Measurements from ENCODE around the gene AMZ1.

AMZ1 gene

DNA sequence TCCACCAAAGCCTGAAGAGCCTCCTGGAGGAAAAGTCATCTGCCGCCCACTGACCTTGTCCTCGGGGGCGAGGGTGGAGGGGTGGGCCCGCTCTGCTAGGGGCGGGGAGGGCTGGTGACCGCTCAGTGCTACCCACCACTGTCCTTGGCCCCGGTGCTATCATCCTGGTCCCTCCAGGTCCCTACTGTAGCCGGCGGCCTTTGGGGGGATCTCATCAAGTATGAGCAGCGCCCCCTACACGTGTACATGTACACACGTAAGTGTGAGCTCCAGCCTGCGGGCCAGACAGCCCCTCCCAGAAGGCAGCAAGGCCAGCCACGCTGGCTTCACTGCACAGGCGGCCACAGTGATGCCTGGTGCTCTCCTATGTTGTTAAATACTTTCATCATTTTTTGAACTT, 36.7 kb upstream of the AMZ1 start:
- DNase-seq, result no peak

- no peak for DNase-seq
These were observed 35.9 kb upstream of the AMZ1 start for GRCh38 chr7:2651847-2652735.

GRCh38 chr7:2652736-2653060, 35.3 kb upstream of the AMZ1 start:
- no peak for DNase-seq

- DNase-seq, result no peak
These were observed 33.9 kb upstream of the AMZ1 start for GRCh38 chr7:2654059-2654458.

- DNase-seq, result no peak
These were observed 32.0 kb upstream of the AMZ1 start for GRCh38 chr7:2655870-2656614.

- no peak for DNase-seq
These were observed 30.8 kb upstream of the AMZ1 start for GRCh38 chr7:2657208-2657607.

DNA sequence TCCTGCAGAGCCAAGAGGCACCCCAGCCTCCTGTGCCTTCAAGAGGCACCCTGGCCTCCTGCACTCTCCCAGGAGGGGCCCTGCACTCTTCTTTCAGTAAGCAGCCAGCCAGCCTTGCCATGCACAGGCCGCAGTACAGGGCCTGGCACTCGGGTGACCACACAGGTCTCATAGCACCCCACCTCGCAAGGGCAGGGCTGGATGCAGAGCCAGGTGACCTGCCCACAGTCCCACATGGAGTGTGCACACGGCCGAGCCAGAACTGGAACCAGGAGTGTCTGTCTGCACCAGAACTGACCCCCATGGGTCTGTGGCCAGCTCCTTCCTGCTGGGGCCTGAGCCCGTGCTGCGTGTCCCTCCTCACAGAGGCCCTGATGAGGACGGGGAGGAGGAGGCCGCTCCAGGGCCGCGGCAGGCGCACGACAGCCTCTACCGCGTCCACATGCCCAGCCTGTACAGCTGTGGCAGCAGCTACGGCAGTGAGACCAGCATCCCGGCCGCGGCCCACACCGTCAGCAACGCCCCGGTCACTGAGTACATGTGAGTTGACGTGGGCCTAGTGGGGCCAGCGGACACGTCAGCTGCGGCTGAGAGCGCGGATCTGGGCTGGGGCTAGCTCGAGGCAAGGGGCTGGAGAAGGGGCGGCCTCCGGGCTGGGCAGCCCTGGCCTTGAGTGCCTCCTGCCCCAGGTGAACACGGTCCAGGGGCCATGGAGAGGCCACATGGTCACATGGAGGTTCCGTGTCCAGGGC, 29.9 kb upstream of the AMZ1 start:
- no peak for DNase-seq

DNA sequence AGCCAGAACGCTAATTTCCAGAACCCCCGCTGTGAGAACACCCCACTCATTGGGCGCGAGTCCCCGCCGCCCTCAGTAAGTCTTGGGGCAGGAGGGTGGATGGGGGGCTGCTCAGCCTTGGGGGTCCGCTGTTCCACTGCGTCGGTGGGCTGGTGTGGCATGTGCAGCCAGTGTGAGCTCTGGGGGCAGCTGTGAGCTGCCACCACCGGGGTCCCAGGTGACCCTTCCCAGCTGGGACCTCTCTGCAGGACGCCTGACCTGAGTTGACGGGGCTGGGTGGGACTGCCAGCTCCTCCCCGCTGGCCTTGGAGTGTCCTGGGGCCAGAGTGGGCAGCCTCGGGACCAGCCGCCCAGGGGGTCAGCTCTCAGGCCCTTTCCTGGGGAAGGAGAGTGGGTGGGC, 29.1 kb upstream of the AMZ1 start:
- no peak for DNase-seq

GRCh38 chr7:2659556-2660358, 28.2 kb upstream of the AMZ1 start:
- DNase-seq, result peak in 14 of 58 donors; percentile 24 to 55 (median 34)

DNA sequence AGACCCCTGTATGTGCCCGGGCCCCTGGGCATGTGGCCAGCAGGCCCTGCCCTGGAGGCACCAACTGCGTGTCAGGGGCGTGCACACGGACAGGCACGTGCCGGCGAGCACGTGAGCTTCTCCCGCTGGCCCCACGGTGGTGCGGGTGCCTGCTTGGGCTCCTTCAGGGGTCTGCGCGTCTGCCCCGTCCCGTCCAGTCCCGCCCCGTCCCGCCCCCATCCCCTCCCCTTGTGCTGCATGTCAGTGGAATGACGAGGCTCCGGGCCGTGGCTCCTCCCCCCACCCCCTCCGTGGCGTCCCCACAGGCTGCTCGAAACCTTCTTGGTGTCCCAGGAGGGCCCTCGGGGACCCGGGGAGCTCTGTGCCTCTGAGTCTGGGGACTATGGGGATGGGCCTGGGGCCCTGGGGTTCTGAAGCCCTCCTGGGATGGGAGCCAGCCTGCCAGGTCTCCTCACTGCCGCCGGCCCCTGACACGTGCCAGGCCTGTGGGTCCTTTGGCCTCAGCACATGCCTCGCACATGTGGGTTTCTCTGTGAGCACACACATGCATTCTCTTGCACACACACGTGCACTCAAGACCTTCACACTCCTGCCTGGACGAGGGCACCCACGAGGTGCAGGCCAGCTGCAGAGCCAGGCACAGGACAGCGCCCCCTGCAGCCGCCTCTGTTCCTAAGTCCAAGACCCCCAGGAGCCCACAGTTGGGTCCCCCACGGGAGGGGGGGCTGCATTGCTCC, 27.5 kb upstream of the AMZ1 start:
- DNase-seq, result no peak

DNA sequence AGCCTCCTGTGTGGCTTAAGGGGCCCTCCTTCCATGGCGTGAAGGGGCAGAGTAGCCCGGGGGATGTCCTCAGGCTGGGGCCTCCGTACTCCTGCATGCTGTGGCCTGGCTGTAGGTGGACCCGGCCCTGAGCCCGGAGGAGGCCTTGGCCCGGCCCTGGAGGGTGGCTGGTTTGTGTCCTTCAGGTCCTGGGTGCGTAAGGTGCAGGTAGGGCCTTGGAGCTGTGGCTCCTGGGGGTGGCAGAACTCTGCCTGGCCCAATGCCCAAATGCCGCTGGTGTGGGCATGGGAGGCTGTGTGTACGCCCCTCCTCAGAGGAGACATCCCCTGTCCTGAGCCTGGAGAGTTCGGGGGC, 26.9 kb upstream of the AMZ1 start:
- DNase-seq, result no peak

DNA sequence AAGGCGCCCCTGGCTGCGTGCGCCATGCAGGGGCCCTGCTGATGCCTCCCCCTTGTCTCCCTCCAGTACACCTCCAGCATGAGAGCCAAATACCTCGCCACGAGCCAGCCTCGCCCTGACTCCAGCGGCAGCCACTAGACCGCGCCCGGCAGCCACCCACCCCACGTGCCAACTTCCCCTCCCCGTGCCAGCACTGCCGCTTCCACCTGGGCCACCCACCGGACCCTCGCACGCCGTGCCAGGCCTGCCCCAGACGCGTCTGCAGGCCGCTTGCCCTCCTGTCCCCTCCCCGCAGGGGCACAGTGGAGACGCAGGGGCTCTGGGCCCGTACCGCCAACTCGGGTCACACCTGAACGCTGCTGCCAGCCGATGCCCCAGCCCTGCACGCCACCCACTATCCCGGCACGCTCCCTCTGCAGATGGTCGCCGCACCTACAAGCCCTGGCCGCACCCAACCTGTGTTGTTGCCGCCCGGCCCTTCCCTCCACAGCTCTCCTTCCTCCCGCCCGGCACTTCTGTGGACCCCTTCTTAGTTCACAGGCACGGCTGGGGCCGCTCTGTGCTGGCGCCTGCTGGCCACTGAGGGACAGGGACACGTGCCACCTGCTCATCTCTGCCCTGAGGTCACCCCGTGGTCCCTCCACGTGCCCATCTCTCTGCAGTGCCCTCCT, 26.3 kb upstream of the AMZ1 start:
- no peak for DNase-seq

DNA sequence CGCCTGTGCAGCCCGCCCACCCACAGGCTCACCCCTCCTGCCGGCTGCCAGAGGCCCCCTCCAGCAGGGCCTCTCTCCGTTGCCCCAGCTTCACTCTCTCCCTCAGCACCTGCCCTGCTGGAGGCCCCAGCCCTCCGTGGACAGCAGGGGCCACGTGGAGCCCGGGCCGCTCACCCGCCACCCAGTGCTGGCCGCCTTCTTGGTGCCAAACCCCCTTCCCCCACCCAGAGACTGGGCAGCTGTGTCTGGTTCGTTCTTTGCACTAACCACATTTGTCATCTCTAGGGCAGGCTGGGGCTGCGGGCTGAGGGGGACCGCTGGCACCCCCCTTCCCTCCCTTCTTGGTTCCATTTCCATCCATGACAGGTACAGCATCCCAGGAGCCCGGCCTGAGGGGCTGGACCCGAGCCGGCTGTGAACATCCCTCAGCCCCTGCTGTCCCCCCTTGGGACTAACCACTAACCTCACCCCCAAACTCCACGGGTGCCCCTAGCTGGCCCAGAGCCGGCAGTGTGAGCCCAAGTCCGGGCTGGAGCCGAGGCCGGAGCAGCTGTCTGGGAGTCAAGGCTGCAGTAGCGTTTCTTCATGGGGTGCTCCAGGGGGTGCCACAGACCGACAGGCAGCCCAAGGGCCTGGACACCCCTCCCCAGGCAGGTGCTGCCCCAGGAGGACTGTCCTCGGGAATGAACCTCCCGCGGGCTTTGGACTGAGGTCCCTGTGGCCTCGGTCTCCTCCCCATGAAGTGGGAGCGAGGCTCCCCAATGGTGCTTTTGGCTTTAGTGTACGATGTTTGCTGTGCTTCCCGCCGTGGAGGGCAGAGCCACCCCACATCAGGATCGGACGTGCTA, 25.5 kb upstream of the AMZ1 start:
- DNase-seq, result no peak

DNA sequence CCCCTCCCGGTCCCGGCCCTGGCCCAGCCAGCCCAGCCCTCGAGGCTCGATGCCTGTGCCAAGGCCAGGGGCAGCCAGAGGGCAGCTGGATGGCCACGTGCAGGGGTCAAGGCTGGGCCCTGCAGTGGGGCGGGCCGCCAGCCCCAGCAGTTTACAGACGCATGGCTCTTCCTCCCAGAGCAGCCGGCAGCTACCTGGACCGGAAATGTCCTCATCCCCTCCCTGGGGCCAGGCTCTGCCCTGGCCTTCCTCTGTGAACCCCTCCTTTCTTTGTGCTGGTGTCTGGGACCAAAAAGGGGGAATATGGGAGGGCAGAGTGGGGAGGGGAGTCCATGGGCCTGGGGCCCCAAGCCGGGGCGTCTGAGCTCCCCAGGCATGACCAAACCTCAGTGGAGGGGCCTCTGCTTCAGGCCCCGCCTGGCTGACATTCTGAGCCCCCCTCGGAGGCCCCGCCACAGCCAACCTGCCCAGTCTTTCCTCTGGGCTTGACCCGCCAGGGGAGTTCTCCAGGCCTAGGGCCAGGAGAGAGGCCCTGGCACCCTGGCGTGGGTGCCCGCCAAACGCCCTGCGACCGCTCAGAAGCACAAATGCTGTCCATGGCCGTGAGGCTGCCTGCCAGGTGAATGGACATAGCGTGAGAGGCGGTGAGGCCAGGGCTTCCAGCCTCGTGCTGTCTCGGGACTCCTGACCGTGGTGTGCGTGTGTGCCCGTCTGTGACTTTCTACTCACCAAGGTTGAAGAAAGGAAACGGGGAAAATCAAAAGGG, 24.7 kb upstream of the AMZ1 start:
- DNase-seq, result peak in 3 of 58 donors; percentile 19 to 46 (median 43)

DNA sequence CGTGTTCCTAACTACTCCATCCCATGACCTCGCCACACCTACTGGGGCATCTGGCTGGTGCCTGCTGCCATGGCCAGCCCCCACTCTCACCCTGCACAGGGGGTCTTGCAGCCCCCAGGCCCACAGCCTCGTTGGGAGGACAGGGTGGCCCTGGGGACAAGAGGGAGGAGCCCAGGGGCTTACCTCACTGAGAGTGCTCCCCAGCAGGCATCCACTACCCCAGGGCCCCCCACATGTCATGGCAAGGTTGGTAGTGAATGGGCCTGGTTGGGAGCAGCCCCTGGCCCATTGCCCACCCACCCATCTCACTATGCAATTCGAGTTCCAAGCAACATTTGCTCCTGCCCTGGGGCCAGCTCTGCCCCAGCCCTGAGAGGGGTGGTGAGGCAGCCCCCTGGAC, 24.0 kb upstream of the AMZ1 start:
- DNase-seq, result no peak

- no peak for DNase-seq
These were observed 22.6 kb upstream of the AMZ1 start for GRCh38 chr7:2665359-2665791.

DNA sequence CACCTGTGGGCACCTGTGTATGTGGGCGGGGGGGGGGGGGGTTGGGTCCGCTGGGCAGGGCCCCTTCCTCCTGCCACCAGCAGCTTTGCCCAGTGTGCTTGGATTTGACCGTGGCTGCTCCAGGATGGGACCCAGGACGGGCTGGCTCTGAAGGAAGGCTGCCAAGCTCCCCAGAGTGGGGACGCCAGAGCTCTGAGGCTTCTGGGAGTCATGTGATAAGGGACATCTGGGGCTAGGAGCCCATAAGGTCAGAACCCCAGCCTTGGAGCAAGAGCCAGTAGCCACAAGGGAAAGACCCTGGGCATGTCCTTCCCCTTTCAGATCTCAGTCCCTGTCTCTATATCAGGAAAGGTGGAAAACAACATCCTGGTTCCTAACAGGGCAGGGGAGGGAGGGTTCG, 21.8 kb upstream of the AMZ1 start:
- no peak for DNase-seq

DNA sequence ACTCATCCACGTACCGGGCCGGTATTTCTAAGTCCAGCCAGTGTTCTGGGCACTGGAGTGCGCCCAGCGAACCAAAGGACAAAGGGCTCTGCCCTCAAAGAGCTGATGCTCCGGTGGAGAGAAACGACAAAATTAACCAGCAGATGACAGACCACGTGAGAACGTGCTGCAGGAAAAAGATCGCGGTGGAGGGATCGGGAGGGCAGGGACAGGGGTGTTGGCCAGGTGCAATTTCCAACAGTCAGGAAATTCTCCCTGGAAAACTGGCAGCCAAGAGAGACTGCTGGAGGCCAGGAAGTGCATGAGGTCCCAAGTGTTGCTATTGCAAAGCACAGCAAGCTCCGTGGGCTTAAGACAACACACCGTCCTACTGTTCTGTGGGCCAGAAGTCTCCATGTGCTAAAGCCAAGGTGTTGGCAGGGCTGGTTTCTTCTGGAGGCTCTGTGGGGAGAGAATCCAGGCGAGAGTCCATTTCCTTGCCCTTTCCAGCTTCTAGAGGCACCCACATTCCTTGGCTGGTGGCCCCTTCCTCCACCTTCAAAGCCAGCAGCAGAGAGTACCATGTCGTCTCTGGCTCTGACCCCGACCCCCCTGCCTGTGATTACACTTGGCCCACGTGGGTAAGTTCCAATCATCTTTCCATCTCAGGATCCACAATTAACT, 21.3 kb upstream of the AMZ1 start:
- DNase-seq, result no peak

Measured in anterior cingulate cortex (tissue), 58 donors.